Skeletal muscle satellite cell (primary cell): ENCODE measurements around the gene GOLGA2.

Source experiments
- H3K27me3 ChIP-seq: 2 replicates; pipeline ENCODE4 v1.7.0; 2013; ENCODE audit warnings: low read length; ENCODE audit not compliant: control insufficient read depth, insufficient read depth
- H3K36me3 ChIP-seq: 2 replicates; pipeline ENCODE4 v1.7.0; 2013; ENCODE audit warnings: mild to moderate bottlenecking, control low read depth, low read length; ENCODE audit not compliant: insufficient read depth
- H3K4me1 ChIP-seq: 2 replicates; pipeline ENCODE4 v1.7.0; 2013; ENCODE audit warnings: low read length; ENCODE audit not compliant: control insufficient read depth, insufficient read depth
- H3K4me2 ChIP-seq: 2 replicates; pipeline ENCODE4 v1.7.0; 2013; ENCODE audit warnings: mild to moderate bottlenecking, low read length
- H3K4me3 ChIP-seq: 2 replicates; pipeline ENCODE4 v1.7.0; 2013; ENCODE audit warnings: low read length
- H3K9ac ChIP-seq: 2 replicates; pipeline ENCODE4 v1.7.0; 2013; ENCODE audit warnings: mild to moderate bottlenecking, low read depth, low read length, moderate library complexity
- H3K9me3 ChIP-seq: replicated peaks from 2 replicates; pipeline ENCODE4 v1.7.0; 2013; ENCODE audit warnings: mild to moderate bottlenecking, control low read depth, low read length

The GOLGA2 gene

GRCh38 chr9:128253140-128253990 is 22.4 kb downstream of the GOLGA2 start:
- Histone ChIP-seq H3K9ac (no peak overlapping the region), H3K4me2 (no peak overlapping the region), H3K27me3 (no peaks in the 10 kb centered on the region), H3K36me3 (peaks cover 25% of the 10 kb centered on the region), H3K4me1 (peaks cover 13% of the 10 kb centered on the region), H3K9me3 (no peaks in the 10 kb centered on the region), H3K4me3 (no peak overlapping the region)

DNA sequence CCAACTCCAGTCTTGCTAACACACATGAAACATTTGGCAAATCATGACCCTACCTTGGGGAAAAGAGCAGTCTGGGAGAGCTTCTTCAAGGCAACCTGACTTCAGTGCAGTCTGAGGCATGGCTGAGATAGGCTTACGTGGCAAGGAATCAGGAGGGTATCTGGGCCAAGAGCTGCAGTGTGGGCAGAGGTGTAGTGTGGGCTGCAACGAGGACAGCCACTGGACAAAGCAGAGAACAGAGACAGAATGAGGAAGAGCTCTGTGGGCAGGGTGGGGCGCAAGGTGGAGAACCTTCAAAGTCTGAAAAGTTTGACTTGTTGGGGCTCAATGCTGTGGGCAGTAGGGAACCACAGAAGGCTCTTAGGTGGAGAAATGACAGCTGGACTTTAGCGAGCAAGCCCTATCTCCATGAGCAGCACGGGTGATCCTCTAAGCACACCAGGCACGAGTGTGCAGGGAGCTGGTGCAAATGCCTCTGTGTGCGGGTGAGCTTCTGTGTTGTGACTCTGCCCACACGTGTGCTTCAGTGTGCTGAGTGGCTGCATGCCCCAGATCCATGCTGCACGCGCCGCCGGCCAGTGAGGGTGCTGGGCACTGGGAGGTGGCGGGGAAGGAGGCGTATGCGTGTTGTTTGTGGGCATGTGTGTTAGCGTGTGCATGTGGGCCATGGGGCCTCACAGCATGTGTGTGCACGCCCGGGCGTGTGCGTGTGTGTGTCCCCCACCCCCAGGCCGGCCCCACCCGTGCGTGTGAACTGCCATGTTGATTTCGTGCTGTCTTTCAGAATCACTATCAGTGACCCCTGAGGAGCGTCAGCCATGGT is 23.3 kb downstream of the GOLGA2 start:
- peaks cover 18% of the 10 kb centered on the region for H3K36me3 ChIP-seq

DNA sequence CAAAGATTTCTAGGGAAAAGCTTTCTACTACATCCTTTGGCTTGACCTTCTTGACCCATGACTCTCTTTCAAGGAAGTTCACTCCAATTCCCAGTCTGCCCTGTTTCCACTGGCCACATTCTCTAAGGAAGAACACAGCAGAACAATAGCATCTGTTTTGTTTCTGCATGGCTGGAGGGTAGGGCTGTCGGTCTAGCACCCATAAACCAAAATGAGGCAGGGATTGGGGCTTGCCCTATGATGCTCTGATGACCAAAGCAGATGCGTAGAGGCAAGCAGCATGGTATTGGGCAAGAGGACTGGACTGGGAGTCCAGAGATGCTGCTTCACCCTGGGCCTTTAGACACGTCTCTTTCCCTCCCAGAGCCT is 24.1 kb downstream of the GOLGA2 start:
- peaks cover 13% of the 10 kb centered on the region for H3K4me1 ChIP-seq
- peaks cover 9% of the 10 kb centered on the region for H3K36me3 ChIP-seq
- no peak overlapping the region for H3K4me2 ChIP-seq
- no peak overlapping the region for H3K9ac ChIP-seq
- H3K9me3 ChIP-seq, result no peaks in the 10 kb centered on the region
- no peak overlapping the region for H3K4me3 ChIP-seq
- H3K27me3 ChIP-seq, result no peaks in the 10 kb centered on the region

More for the DNA sequence above, 23.3 kb downstream of the GOLGA2 start:
- Histone ChIP-seq H3K27me3 (no peaks in the 10 kb centered on the region), H3K9me3 (no peaks in the 10 kb centered on the region), H3K4me2 (no peak overlapping the region), H3K4me1 (peaks cover 13% of the 10 kb centered on the region), H3K4me3 (no peak overlapping the region), H3K9ac (no peak overlapping the region)

DNA sequence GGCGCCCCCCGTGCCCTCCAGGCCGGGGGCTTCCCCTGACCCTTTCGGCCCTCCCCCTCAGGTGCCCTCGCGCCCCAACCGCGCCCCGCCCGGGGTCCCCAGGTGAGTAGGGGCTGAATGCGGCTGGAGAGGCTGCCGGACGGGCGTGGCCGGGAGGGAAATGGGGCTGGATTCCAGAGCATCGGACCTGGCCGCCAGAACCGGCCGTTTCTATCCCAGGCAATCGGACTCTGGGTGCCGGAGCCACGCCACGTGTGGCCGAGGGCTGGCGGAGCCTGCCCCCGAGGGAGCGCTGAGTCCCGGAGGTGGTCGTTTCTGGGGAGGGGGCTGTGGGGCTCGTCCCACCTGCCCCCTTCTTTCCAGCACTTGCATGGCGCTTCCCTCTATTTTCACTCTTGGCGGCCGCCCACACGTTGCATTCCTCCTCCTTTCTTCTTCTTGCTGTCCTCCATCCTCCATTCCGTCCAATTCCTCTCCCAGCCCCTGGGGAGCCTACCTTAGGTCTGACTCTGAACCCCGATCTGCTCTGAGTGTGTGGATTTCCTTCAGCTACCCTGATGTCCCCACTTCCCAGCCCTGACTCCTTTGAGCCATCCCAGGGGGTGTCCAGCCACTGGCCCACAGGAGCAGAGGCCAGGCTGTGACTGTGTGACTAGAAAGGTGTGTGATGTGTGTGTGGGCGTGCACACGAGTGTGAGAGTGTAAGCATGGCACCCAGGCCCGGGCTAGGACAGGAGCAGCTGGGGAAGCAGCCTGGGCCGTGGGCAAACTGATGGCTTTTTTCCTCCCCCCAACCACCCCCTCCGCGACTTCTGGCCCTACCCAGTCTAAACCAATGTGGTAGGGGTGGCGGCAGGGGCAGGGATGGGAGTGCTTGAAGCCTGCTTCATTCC is 24.7 kb downstream of the GOLGA2 start:
- Histone ChIP-seq H3K9ac (no peak overlapping the region), H3K4me2 (peak overlapping the region; percentile 37), H3K4me1 (peaks cover 13% of the 10 kb centered on the region), H3K4me3 (peak overlapping the region; percentile 30), H3K9me3 (no peaks in the 10 kb centered on the region), H3K27me3 (no peaks in the 10 kb centered on the region), H3K36me3 (peaks cover 6% of the 10 kb centered on the region)

DNA sequence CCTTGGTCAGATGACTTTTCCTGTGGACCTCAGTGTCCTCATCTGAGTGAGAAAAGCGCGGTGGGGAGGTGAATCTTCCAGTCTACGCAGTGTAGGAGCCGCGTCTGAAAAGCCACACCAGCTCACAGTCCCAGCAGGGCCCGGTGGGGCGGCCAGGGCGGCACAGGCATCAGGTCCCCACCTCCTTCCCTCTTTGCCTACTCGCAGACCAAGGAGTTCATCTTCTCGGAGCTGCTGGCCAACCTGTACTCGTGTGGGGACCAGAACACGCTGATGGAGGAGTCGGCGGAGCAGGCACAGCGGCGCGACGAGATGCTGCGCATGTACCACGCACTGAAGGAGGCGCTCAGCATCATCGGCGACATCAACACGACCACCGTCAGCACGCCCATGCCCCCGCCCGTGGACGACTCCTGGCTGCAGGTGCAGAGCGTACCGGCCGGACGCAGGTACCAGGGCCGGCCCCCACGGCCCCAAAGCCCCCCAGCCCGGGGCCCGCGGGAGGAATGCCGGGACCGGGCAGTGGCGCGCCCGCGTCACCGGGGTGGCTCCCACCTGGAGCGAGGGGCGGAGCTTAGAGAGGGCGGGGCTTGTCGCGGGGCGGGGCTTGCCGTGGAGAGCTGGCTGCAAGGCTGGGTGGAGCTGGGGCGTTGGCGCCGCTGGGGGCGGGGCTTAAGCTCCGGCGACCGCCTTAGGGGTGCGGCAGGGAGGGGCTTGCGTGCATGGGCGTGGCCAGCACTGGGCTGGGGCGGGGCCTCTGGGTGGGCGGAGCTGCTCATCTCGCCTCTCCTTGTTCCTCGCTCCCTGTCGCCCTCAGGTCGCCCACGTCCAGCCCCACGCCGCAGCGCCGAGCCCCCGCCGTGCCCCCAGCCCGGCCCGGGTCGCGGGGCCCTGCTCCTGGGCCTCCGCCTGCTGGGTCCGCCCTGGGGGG is 25.6 kb downstream of the GOLGA2 start:
- Histone ChIP-seq H3K4me1 (peaks cover 19% of the 10 kb centered on the region), H3K9ac (no peak overlapping the region), H3K4me2 (peak overlapping the region; percentile 37), H3K36me3 (no peaks in the 10 kb centered on the region), H3K27me3 (no peaks in the 10 kb centered on the region), H3K4me3 (peak overlapping the region; percentile 30), H3K9me3 (no peaks in the 10 kb centered on the region)

- no peaks in the 10 kb centered on the region for H3K9me3 ChIP-seq
- no peak overlapping the region for H3K4me2 ChIP-seq
- peaks cover 20% of the 10 kb centered on the region for H3K4me1 ChIP-seq
- no peak overlapping the region for H3K4me3 ChIP-seq
- no peak overlapping the region for H3K9ac ChIP-seq
- H3K36me3 ChIP-seq, result no peaks in the 10 kb centered on the region
- H3K27me3 ChIP-seq, result no peaks in the 10 kb centered on the region
Measured at GRCh38 chr9:128249558-128249907, 26.3 kb downstream of the GOLGA2 start.

DNA sequence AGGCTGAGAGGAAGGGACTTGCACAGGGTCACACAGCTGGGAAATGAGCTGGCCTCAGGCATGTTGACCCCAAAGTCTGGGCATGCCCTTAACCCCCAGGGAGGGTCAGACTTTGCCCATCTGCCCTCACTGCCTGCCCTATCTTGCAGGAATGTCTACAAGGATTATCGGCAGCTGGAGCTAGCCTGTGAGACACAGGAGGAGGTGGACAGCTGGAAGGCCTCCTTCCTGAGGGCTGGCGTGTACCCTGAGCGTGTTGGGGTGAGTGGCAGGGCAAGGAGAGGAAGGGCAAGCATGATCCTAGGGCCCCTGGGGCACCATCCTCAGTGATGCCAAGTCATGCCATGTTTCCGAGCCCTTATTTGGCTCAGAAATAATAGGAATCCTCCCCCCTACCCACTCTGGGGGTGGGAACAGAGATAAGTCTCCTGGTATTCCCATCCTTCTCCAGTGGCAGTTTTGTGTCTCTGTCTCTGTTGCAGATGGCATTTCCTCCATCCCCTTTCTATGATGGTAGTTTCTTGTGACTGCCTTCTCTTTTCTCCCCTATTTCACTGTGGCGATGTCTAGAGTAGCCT is 28.5 kb downstream of the GOLGA2 start:
- Histone ChIP-seq H3K36me3 (no peaks in the 10 kb centered on the region), H3K27me3 (no peaks in the 10 kb centered on the region), H3K4me2 (no peak overlapping the region), H3K4me1 (peaks cover 20% of the 10 kb centered on the region), H3K9me3 (no peaks in the 10 kb centered on the region), H3K4me3 (no peak overlapping the region), H3K9ac (no peak overlapping the region)

- no peak overlapping the region for H3K4me3 ChIP-seq
- H3K4me2 ChIP-seq, result no peak overlapping the region
- no peaks in the 10 kb centered on the region for H3K36me3 ChIP-seq
- no peak overlapping the region for H3K9ac ChIP-seq
- no peaks in the 10 kb centered on the region for H3K9me3 ChIP-seq
- no peaks in the 10 kb centered on the region for H3K27me3 ChIP-seq
- peaks cover 18% of the 10 kb centered on the region for H3K4me1 ChIP-seq
Measured at GRCh38 chr9:128246471-128246870, 29.3 kb downstream of the GOLGA2 start.

DNA sequence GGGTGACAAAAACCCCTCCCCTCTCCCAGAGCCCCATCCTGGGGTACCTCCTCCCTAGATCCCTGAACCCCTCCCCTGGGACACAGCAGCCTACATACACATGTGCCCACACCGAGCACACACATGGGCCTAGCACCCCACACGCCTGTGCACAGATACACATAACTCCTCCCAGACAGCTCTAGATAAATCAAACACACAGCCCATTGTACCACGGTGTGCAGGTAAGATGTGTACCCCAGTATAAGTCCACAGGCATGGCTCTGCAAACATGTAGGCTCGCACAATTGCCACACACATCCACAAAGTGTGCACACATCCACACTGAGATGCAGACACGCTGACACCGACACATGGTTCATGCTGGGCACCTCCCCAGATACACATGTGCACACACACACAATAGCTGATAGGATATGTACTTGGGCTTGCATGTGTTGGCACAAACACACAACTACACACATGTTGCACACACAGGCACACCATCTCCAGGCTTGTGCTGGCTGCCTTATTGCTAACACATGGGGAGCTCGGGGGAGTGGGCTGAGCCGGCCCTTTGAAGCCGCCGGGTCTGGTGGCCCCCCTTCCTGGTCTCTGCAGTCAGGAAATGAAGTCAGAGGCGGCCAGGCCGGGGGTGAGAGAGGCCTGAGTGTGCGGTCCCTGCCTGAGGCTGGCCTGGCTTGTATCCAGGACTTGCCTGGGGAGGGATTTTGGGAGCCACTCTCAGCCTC is 30.2 kb downstream of the GOLGA2 start:
- Histone ChIP-seq H3K9ac (no peak overlapping the region), H3K36me3 (no peaks in the 10 kb centered on the region), H3K9me3 (no peaks in the 10 kb centered on the region), H3K4me1 (peaks cover 9% of the 10 kb centered on the region), H3K4me3 (no peak overlapping the region), H3K4me2 (no peak overlapping the region), H3K27me3 (no peaks in the 10 kb centered on the region)

- H3K4me2 ChIP-seq, result no peak overlapping the region
- H3K4me1 ChIP-seq, result peaks cover 7% of the 10 kb centered on the region
- no peaks in the 10 kb centered on the region for H3K9me3 ChIP-seq
- H3K9ac ChIP-seq, result no peak overlapping the region
- H3K4me3 ChIP-seq, result no peak overlapping the region
- H3K27me3 ChIP-seq, result no peaks in the 10 kb centered on the region
- no peaks in the 10 kb centered on the region for H3K36me3 ChIP-seq
Measured at GRCh38 chr9:128244837-128245231, 31.0 kb downstream of the GOLGA2 start.
